Activated T-helper 1 cell treated with anti-CD3 and anti-CD28 coated beads, Interleukin-12 subunit alpha, Interleukin-12 subunit beta, Interleukin-2, Interleukin-4 antibody, amounts not matched to agents 30 ng/mL and 10 ng/mL and 1 ng/mL, durations not matched to agents 14 hours and 24 hours and 36 hours (primary cell): Measurements from ENCODE around the gene LMF1. TPM values are rescaled to one million over a fixed set of nuclear protein-coding genes. Genes with fewer than 3 reads are reported as not detected.

Experiments used
- total RNA-seq: library from RNA; stranded (reverse); gene quantifications from 2 replicates; pipeline ENCODE4 v1.2.3, GENCODE V29; 2022

LMF1 gene
- total RNA-seq, 1 donor from 2014 or later: 10.4 TPM

Other genes starting within 250 kb of the LMF1 start
- 41.3 and 41.6 TPM in 2 replicates for gene ANTKMT, start 249.8 kb downstream of the LMF1 start, total RNA-seq
- 5.8 and 7.8 TPM in 2 replicates for gene CCDC78, start 244.5 kb downstream of the LMF1 start, total RNA-seq
- gene HAGHL, start 243.9 kb downstream of the LMF1 start, total RNA-seq: 15.8 and 19.1 TPM in 2 replicates
- gene CIAO3, start 230.0 kb downstream of the LMF1 start, total RNA-seq: 41.0 and 43.1 TPM in 2 replicates
- not detected in 2 replicates for gene MSLN, start 210.2 kb downstream of the LMF1 start, total RNA-seq
- gene RPUSD1, start 182.6 kb downstream of the LMF1 start, total RNA-seq: 49.4 and 49.9 TPM in 2 replicates
- 142 and 154 TPM in 2 replicates for gene CHTF18, start 182.4 kb downstream of the LMF1 start, total RNA-seq
- not detected in 2 replicates for gene GNG13, start 170.2 kb downstream of the LMF1 start, total RNA-seq
- 0.47 and 0.61 TPM in 2 replicates for gene SOX8, start 10.8 kb upstream of the LMF1 start, total RNA-seq
- not detected in 2 replicates for gene SSTR5, start 101.8 kb upstream of the LMF1 start, total RNA-seq
- not detected in 2 replicates for gene C1QTNF8, start 125.3 kb upstream of the LMF1 start, total RNA-seq
- gene CACNA1H, start 182.1 kb upstream of the LMF1 start, total RNA-seq: 0.12 and 0.18 TPM in 2 replicates